ENCODE measurements around the gene TMEM150A. TPM values are rescaled to one million over a fixed set of nuclear protein-coding genes. Genes with fewer than 3 reads are reported as not detected.

TMEM150A gene
- total RNA-seq, 2 experiments from 2014 or later, result 1.3 to 2.5 TPM

DNA sequence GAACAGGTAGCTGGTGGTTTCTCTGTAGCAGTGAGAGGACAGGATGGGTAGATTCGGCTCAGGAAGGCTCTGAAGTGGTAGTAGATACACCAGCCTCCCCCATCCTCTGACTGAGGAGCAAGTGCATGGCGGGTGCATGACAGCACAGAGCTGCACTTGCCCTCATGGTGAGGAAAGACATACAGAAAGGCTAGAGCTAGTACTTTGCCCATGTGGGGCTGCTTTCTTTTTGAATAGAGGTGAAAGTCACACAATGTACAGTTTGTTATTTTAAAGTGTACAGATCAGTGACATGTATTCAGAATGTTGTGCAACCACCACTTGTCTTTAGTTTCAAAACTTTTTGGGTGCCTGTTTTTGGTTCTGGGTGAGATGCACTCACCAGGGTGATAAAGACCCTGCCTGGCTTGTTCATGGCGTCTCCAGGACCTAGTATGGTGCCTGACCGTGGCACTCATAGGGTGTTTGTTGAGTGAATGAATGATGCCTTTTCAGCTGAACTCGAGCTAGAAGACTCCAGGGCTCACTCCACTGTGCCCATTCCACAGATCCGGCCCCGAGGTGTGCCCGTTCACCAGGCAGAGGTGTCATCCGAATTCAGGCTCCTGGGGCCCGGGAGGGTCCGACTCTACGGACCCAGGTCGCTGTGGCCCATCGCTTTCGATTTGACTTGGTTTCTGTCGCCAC lies 18.7 kb downstream of the TMEM150A start:
- ATAC-seq (peak; percentile 59), DNase-seq (peak; percentile 61)
- Mint-ChIP-seq H3K4me1 (peaks cover 44% of the 10 kb centered on the region), H3K9me3 (ENCODE audit: low read depth) (no peaks in the 10 kb centered on the region), H3K4me3 (peak overlapping the region; percentile 75), H3K27ac (peak overlapping the region; percentile 87), H3K36me3 (ENCODE audit: low read depth) (peaks cover 25% of the 10 kb centered on the region), H3K27me3 (no peaks in the 10 kb centered on the region)
- CTCF ChIA-PET, result interaction anchor here (0.8 to 2.5 kb wide), 3 partner anchors 11 to 33 kb away, joined by 4 to 9 read pairs (median 6); no protein-coding TSS in a partner anchor
- POLR2A ChIA-PET, result interaction anchor here (0.7 to 0.8 kb wide), 2 partner anchors 16 to 32 kb away, joined by 3 to 4 read pairs; no protein-coding TSS in a partner anchor
- intact Hi-C loops (cut with DNase I, micrococcal nuclease), result no loop called here

DNA sequence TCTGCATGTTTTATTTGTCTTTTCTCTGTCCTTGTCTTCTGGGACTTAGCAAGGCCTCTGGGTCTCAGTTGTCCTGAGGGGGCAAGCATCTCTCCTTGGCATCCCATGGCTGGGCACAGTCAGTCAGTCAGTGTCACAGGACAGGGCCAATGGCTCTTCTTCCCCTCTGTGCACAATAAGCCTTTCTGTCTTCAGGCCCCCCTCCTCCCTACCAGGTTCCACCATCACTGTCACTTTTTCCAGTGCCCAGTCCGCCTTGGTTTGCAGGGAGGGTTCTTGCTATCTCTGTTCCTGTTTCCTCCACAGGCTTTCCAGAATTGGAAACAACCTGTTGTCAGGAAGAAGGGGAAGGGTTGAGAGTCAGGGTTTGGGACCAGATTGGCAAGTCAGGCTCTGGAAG lies 20.0 kb downstream of the TMEM150A start:
- Mint-ChIP-seq H3K9me3 (ENCODE audit: low read depth) (no peaks in the 10 kb centered on the region), H3K27me3 (no peaks in the 10 kb centered on the region), H3K4me3 (no peak overlapping the region), H3K4me1 (peaks cover 47% of the 10 kb centered on the region), H3K36me3 (ENCODE audit: low read depth) (peaks cover 25% of the 10 kb centered on the region), H3K27ac (peak overlapping the region; percentile 78)
- ATAC-seq (no peak), DNase-seq (no peak)
- POLR2A ChIA-PET, result no interaction called here
- intact Hi-C loops (cut with DNase I, micrococcal nuclease), result loop anchor here in 1 of 2 experiments (1.0 kb wide), 1 partner anchor 21 kb away; the partner anchor contains the start of gene GGCX
- CTCF ChIA-PET, result interaction anchor here (1.3 kb wide), 1 partner anchor 21 kb away, joined by 4 read pairs; the partner anchor contains the start of gene TMEM150A

DNA sequence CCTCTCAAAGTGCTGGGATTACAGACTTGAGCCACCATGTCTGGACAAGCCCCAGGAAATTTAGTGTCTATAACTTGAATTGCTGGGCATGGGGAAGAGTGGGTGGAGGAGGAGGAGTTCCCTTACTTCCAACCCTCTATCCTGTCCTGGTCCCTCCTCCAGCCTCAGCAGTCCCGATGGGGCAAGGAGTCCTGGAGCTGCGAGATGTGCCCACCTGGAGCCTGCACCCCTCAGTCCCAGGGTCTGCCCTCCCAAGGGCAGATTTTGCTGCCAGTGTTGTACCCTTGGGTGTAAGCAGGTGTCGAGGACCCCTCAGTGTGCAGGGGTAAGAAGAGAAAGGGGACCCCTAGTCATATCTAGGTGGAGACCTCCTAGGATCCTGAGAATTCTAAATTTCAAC lies 22.3 kb downstream of the TMEM150A start:
- H3K36me3 Mint-ChIP-seq (ENCODE audit: low read depth), result peaks cover 25% of the 10 kb centered on the region
- ChIA-PET POLR2A (no interaction called here), CTCF (interaction anchor here (1.0 to 1.3 kb wide), 2 partner anchors 14 to 56 kb away, joined by 4 to 6 read pairs; no protein-coding TSS in a partner anchor)
- H3K4me3 Mint-ChIP-seq, result no peak overlapping the region
- intact Hi-C loops (cut with DNase I, micrococcal nuclease), result no loop called here
- H3K4me1 Mint-ChIP-seq, result peaks cover 40% of the 10 kb centered on the region
- H3K27me3 Mint-ChIP-seq, result no peaks in the 10 kb centered on the region
- DNase-seq (no peak), ATAC-seq (no peak)
- H3K27ac Mint-ChIP-seq, result no peak overlapping the region
- H3K9me3 Mint-ChIP-seq (ENCODE audit: low read depth), result no peaks in the 10 kb centered on the region

DNA sequence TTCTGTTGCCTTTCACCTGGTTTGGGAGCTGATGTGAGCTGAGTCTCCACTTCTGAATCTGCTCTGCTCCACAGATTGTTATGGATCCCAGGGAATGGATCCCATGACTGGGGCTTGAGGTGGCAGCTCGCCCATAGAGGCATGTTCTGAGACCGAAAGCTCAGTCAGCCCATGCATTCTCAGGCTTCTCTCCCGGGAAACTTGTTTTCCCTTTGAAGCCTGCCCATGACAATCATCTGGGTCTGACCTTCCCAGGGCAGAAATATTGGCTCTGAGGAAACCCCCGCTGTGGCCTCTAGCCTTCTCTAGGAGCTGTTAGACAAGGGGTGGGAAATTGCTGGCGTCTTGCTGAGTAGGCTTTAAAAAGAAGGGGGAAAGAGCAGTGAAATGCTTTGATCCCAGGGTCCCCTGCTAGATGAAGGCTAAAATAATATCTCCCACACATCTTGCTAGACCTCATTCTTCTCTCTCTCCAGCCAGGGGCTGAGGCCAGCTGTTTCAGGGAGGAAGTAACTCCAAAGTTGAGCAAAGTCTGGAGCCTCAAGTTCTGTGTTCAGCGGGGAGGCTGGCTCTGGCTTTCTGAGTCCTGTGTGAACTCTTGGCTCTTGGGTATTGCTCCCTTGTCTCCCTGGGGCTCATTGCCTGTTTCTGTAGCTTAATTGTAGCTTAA lies 23.1 kb downstream of the TMEM150A start:
- ATAC-seq, result no peak
- Mint-ChIP-seq H3K9me3 (ENCODE audit: low read depth) (no peaks in the 10 kb centered on the region), H3K36me3 (ENCODE audit: low read depth) (peaks cover 25% of the 10 kb centered on the region), H3K27ac (peak overlapping the region; percentile 91), H3K4me1 (peaks cover 34% of the 10 kb centered on the region), H3K27me3 (no peaks in the 10 kb centered on the region), H3K4me3 (peak overlapping the region; percentile 98)
- CTCF ChIA-PET, result interaction anchor here (0.6 to 2.7 kb wide), 8 partner anchors 12 to 167 kb away, joined by 3 to 8 read pairs (median 4); partner anchors contain the start of genes RNF181 and TMEM150A
- intact Hi-C loops (cut with DNase I, micrococcal nuclease), result loop anchor here in 1 of 2 experiments (2.0 to 5.0 kb wide), 2 partner anchors 19 to 33 kb away; partner anchors contain the start of genes C2orf68 and GGCX
- DNase-seq, result no peak
- POLR2A ChIA-PET, result interaction anchor here (0.9 kb wide), 1 partner anchor 34 kb away, joined by 4 read pairs; no protein-coding TSS in a partner anchor

DNA sequence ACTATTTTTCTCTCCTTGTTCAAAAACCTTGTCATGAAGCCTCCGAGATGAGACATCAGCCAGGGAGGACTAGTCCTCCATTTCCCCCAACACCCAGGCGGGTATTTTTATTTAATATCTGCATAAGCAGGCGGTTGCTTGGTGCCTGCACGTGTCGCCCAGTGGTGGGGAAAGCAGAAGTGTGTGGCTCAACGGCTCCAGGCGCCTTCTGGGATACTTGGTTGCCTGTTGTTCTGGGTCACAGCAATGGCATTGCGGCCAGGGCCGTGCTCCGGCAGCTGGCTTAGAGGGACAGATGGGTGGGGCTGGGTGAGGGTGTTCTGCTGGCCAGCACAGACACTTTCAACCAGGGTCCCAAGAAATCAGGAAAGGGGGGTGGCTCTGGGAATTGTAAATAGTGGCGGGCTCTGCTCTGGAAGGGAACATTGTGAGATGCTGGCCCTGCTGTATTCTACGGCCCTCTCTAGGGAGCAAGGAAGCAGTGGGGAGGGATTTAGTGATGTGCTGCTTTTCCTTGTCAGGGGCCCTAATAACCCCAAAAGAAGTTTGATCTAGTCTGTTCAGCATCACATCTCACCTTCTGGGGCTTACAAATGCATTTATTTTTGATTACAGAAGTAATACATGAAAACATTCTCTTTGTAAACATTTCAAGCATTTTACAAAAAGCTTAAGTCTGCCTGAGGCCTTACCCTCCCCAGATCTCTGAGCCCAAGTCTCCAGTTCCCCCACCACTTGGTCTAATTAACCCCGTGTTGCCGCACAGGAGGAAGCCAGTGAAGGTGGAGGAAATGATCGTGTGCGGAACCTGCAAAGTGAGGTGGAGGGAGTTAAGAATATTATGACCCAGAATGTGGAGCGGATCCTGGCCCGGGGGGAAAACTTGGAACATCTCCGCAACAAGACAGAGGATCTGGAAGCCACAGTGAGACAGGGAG lies 24.0 kb downstream of the TMEM150A start:
- peak overlapping the region; percentile 98 for H3K4me3 Mint-ChIP-seq
- peak; percentile 56 for DNase-seq
- POLR2A ChIA-PET, result interaction anchor here (0.9 to 1.6 kb wide), 3 partner anchors 30 to 40 kb away, joined by 3 to 5 read pairs (median 4); partner anchors contain the start of gene MAT2A

DNA sequence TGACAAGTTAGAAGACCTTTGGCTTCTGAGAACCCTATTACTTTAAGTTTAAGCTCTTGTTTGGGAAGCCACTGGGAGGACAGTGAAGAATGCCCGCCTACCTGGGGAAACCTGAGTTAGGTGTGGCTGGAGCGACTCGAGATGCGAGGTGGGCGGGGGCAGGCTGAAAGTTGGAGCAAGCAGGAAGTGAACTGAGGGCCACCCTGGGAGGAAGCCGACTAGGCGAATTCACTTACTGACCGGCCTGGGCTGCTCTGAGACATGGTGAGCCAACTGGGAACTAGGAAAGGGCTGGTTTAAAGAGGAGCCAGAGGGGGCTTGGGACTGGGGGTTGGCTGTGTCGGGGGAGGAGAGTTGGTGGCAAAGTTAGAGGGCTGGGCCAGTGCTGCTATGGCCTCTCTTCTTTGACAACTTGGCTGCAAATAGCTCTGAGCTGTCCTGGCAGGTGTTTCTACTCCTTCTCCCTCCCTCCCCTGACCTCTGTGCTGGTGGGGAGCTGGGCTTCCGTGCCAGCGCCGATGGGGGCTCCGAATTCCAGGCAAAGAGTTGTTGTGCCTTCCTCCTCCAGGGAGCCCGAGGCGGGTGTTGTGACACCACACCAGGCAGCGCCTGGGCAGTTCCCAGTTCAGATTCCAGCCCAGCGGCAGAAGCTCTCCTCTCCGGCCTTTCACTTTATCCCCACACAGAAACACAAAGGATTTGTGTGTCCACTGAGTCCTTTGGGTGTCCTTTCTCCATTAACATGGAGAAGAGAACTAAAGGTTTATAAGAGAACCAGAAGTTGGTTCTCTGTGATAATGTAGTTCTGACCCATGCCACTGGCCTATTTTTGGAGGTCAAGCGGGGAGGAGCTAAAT lies 24.9 kb downstream of the TMEM150A start, which contains the start of gene VAMP8:
Gene VAMP8 (plus strand): TSS at position 201 of the 857 bp plus-strand sequence. CDS start 61 bp downstream, at position 262.
- CTCF ChIA-PET, result interaction anchor here (0.6 to 2.7 kb wide), 10 partner anchors 17 to 235 kb away, joined by 3 to 8 read pairs (median 4); partner anchors contain the start of genes GGCX and RNF181
- H3K27ac Mint-ChIP-seq, result peak within 1 kb of the TSS; percentile 91
- intact Hi-C loops (cut with DNase I, micrococcal nuclease), result loop anchor here (1.0 to 5.0 kb wide), 5 partner anchors 16 to 35 kb away; partner anchors contain the start of genes GGCX (in 2 of the 2), RNF181 (in 2 of the 2) and C2orf68 (in 1 of the 2)
- no peaks in the 10 kb centered on the region for H3K27me3 Mint-ChIP-seq
- peaks cover 25% of the 10 kb centered on the region for H3K4me1 Mint-ChIP-seq
- peaks cover 18% of the 10 kb centered on the region for H3K36me3 Mint-ChIP-seq (ENCODE audit: low read depth)
- H3K9me3 Mint-ChIP-seq (ENCODE audit: low read depth), result no peaks in the 10 kb centered on the region
- H3K4me3 Mint-ChIP-seq, result peak within 1 kb of the TSS; percentile 98
- peak; percentile 81 for DNase-seq
- ATAC-seq, result peak; percentile 88
- POLR2A ChIA-PET, result interaction anchor here (0.6 to 1.6 kb wide), 4 partner anchors 29 to 140 kb away, joined by 3 to 5 read pairs (median 4); partner anchors contain the start of gene MAT2A

More for the DNA sequence above, 24.0 kb downstream of the TMEM150A start:
- Mint-ChIP-seq H3K9me3 (ENCODE audit: low read depth) (no peaks in the 10 kb centered on the region), H3K36me3 (ENCODE audit: low read depth) (peaks cover 24% of the 10 kb centered on the region), H3K4me1 (peaks cover 29% of the 10 kb centered on the region), H3K27me3 (no peaks in the 10 kb centered on the region), H3K27ac (peak overlapping the region; percentile 91)
- peak; percentile 48 for ATAC-seq
- CTCF ChIA-PET, result interaction anchor here (0.6 to 2.7 kb wide), 8 partner anchors 16 to 188 kb away, joined by 3 to 8 read pairs (median 3); partner anchors contain the start of genes GGCX, RNF181 and TMEM150A
- intact Hi-C loops (cut with DNase I, micrococcal nuclease), result loop anchor here (1.0 to 5.0 kb wide), 3 partner anchors 17 to 34 kb away; partner anchors contain the start of genes RNF181 (in 2 of the 2), C2orf68 (in 1 of the 2) and GGCX (in 1 of the 2)

DNA sequence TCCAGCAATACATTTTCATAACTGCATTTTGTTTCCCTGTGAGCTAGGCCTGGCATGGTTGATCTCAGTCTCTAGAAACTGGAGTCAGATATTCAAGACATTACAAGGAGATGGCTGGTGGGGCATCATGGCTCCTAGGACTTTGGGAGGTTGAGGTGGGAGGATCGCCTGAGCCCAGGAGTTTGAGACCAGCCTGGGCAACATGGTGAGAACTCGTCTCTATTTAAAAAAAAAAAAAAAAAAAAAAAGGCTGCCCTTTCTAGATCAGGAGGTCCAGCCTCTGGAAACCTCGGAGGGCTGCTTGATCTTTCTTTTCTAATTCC lies 25.5 kb downstream of the TMEM150A start:
- intact Hi-C loops (cut with DNase I, micrococcal nuclease), result loop anchor here (1.0 to 5.0 kb wide), 3 partner anchors 16 to 35 kb away; partner anchors contain the start of genes C2orf68 (in 1 of the 2) and GGCX (in 1 of the 2)
- Mint-ChIP-seq H3K4me1 (peaks cover 25% of the 10 kb centered on the region), H3K36me3 (ENCODE audit: low read depth) (peaks cover 15% of the 10 kb centered on the region), H3K27me3 (no peaks in the 10 kb centered on the region), H3K27ac (peak overlapping the region; percentile 91), H3K9me3 (ENCODE audit: low read depth) (no peaks in the 10 kb centered on the region), H3K4me3 (peak overlapping the region; percentile 98)
- no peak for ATAC-seq
- no peak for DNase-seq
- ChIA-PET CTCF (interaction anchor here (0.6 to 2.7 kb wide), 7 partner anchors 16 to 234 kb away, joined by 3 to 8 read pairs (median 4); partner anchors contain the start of genes GGCX and RNF181), POLR2A (interaction anchor here (0.6 to 1.6 kb wide), 4 partner anchors 28 to 140 kb away, joined by 3 to 5 read pairs (median 4); partner anchors contain the start of gene MAT2A)

DNA sequence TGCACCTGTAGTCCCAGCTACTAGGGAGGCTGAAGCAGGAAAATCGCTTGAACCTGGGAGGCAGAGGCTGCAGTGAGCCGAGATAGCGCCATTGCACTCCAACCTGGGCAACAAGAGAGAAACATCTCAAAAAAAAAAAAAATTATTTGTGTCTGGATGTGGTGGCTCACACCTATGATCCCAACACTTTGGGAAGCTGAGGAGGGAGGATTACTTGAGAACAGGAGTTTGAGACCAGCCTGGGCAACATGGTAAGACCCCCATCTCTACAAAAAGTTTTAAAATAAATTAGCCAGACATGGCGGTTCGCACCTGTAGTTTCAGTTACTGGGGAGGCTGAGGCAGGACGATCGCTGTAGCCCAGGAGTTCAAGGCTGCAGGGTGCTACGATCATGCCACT lies 26.8 kb downstream of the TMEM150A start:
- Mint-ChIP-seq H3K9me3 (ENCODE audit: low read depth) (no peaks in the 10 kb centered on the region), H3K27ac (no peak overlapping the region), H3K36me3 (ENCODE audit: low read depth) (peaks cover 7% of the 10 kb centered on the region), H3K4me3 (no peak overlapping the region), H3K27me3 (no peaks in the 10 kb centered on the region), H3K4me1 (peaks cover 21% of the 10 kb centered on the region)
- intact Hi-C loops (cut with DNase I, micrococcal nuclease), result loop anchor here (2.0 to 5.0 kb wide), 2 partner anchors 35 to 37 kb away; partner anchors contain the start of gene C2orf68 (in 1 of the 2)
- DNase-seq, result no peak
- ChIA-PET CTCF (interaction anchor here (0.6 to 0.7 kb wide), 2 partner anchors 57 to 217 kb away, joined by 3 to 4 read pairs; no protein-coding TSS in a partner anchor), POLR2A (interaction anchor here (0.6 kb wide), 1 partner anchor 15 kb away, joined by 3 read pairs; no protein-coding TSS in a partner anchor)
- no peak for ATAC-seq

DNA sequence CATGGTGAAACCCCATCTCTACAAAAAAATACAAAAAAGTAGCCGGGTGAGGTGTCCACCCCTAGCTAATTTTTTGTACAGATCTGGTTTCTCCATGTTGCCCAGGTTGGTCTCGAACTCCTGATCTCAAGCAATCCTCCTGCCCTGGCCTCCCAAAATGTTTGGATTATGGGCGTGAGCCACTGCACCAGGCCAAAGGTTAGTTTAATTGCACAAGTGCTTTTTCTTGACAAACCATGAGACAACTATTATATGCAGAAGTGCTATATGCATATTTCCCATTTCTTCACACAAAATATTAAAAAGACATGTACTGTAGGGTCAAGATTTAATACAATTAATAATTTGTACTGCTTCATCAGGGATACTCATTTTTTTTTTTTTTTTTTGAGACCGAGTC lies 36.2 kb downstream of the TMEM150A start:
- Mint-ChIP-seq H3K4me1 (peaks cover 8% of the 10 kb centered on the region), H3K36me3 (ENCODE audit: low read depth) (no peaks in the 10 kb centered on the region), H3K4me3 (no peak overlapping the region), H3K27ac (no peak overlapping the region), H3K9me3 (ENCODE audit: low read depth) (no peaks in the 10 kb centered on the region), H3K27me3 (no peaks in the 10 kb centered on the region)
- intact Hi-C loops (cut with DNase I, micrococcal nuclease), result no loop called here
- ATAC-seq (no peak), DNase-seq (no peak)
- ChIA-PET CTCF (interaction anchor here (0.8 kb wide), 1 partner anchor 14 kb away, joined by 3 read pairs; no protein-coding TSS in a partner anchor), POLR2A (interaction anchor here (1.1 kb wide), 1 partner anchor 20 kb away, joined by 4 read pairs; no protein-coding TSS in a partner anchor)

All from activated CD4-positive, alpha-beta T cell treated with anti-CD3 and anti-CD28 coated beads for 36 hours (primary cell).